Measurements from ENCODE around the gene ANTXR1. TPM values are rescaled to one million over a fixed set of nuclear protein-coding genes. Genes with fewer than 3 reads are reported as not detected.

Gene ANTXR1
- total RNA-seq, 1 donor from 2014 or later: 144 TPM

DNA sequence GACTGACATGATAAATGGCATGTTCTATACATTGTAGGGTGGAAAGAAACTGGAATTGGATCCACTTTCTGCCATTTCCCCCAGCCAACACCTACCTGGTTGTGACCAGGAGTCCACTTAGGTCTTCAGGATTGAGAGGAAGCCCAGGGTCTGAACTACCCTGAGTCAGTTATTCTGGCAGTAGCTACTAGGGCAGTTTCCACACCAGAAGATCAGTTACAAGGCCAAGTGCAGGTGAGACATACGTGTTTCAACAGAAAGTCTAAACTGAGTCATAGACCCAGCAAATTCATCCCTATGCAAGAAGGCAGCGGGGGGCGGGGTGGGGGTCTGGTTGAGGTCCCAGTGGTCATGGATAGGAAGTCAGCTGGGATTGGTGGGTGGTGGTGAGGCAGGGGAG is 21.9 kb downstream of the ANTXR1 start:
- Mint-ChIP-seq H3K4me3 (no peak overlapping the region), H3K9me3 (no peaks in the 10 kb centered on the region), H3K27me3 (ENCODE audit: low read depth) (no peaks in the 10 kb centered on the region), H3K4me1 (peaks cover 13% of the 10 kb centered on the region), H3K36me3 (peaks cover 8% of the 10 kb centered on the region), H3K27ac (no peak overlapping the region)
- TF ChIP-seq, protein P1, sequence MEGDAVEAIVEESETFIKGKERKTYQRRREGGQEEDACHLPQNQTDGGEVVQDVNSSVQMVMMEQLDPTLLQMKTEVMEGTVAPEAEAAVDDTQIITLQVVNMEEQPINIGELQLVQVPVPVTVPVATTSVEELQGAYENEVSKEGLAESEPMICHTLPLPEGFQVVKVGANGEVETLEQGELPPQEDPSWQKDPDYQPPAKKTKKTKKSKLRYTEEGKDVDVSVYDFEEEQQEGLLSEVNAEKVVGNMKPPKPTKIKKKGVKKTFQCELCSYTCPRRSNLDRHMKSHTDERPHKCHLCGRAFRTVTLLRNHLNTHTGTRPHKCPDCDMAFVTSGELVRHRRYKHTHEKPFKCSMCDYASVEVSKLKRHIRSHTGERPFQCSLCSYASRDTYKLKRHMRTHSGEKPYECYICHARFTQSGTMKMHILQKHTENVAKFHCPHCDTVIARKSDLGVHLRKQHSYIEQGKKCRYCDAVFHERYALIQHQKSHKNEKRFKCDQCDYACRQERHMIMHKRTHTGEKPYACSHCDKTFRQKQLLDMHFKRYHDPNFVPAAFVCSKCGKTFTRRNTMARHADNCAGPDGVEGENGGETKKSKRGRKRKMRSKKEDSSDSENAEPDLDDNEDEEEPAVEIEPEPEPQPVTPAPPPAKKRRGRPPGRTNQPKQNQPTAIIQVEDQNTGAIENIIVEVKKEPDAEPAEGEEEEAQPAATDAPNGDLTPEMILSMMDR (IDR thresholded peaks at IDR 0.05; ENCODE audit: unreplicated experiment): no peak
- DNase-seq (ENCODE audit: low spot score in 2 of 2, unreplicated experiment in 2 of 2): no peak

DNA sequence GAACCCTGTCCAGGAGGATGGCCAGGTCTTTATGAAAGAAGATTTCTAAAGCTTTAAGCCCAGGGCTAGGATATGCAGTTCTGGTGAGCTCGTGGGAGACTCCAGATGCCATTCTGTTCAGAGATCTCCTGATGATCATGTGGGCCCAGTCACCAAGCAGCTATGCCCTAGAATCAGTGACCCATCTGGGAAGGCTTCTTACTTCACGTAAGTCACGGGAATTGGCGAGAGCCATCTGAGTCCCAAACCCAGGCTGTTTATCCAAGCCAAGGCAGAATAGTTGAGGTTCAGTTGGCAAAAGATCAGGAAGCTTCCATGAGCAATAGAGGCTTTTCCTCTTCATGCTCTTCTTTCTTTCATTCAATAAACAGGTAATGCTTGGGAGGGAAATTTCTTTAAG is 23.9 kb downstream of the ANTXR1 start:
- H3K27ac Mint-ChIP-seq: no peak overlapping the region
- H3K27me3 Mint-ChIP-seq (ENCODE audit: low read depth): no peaks in the 10 kb centered on the region
- TF ChIP-seq, protein P1 (IDR thresholded peaks at IDR 0.05; ENCODE audit: unreplicated experiment): no peak
- H3K4me3 Mint-ChIP-seq: no peak overlapping the region
- H3K9me3 Mint-ChIP-seq: no peaks in the 10 kb centered on the region
- peaks cover 4% of the 10 kb centered on the region for H3K4me1 Mint-ChIP-seq
- H3K36me3 Mint-ChIP-seq: peaks cover 23% of the 10 kb centered on the region
- no peak for DNase-seq (ENCODE audit: low spot score in 2 of 2, unreplicated experiment in 2 of 2)

DNA sequence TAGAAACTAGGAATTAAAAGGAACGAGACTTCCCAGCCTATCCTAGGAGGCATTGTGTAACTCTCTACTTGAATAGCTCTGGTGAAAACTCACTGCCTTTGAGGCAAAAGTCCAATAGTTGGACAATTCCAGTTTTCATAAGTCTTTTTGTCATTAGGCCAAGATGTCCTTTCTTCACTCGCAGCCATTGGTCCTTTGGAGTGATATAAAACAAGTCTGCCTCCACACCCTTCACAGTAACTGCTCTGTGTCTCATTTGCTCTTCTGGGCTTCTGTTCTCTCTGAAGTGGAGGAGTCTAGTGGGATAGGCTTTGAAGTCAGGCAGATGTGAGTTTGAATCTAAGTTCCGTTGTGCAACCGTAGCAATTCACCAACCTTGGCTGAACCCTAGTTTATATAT is 28.2 kb downstream of the ANTXR1 start:
- Mint-ChIP-seq H3K4me1 (no peaks in the 10 kb centered on the region), H3K27me3 (ENCODE audit: low read depth) (no peaks in the 10 kb centered on the region), H3K9me3 (no peaks in the 10 kb centered on the region), H3K27ac (no peak overlapping the region), H3K4me3 (no peak overlapping the region), H3K36me3 (peaks cover 54% of the 10 kb centered on the region)
- DNase-seq (ENCODE audit: low spot score in 2 of 2, unreplicated experiment in 2 of 2): no peak
- TF ChIP-seq, protein P1 (IDR thresholded peaks at IDR 0.05; ENCODE audit: unreplicated experiment): no peak

DNA sequence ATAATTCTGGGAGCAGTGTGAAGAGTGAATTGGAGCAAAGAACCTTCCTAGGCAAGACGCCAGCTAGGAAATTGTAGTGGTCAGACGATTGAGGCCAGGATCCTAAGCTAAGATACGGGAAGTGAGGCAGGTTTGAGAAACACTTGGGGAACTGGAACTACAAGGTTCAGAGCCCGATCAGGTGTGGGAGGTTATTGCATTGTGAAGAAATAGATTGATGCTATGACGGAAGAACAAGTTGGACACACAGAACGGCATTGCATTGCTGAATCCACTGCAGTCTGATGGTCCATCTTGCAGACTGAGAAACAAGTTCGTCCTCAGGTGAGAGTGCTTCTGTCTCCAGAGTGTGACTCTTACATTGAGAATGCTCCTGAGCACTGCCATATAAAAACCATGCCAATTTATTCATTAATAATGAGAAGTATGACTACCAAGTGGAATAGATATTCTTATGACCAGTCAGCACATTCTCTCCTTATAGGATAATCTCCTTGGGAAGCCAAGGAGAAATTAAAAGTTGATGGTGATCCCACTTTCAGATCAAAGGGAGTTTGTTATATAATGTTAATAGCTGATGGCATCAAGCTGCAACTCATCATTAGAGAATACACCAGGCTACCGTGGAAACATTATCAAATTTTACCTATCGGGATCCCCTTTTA is 30.9 kb downstream of the ANTXR1 start:
- Mint-ChIP-seq H3K9me3 (no peaks in the 10 kb centered on the region), H3K4me3 (no peak overlapping the region), H3K4me1 (no peaks in the 10 kb centered on the region), H3K27ac (no peak overlapping the region), H3K36me3 (peaks cover 54% of the 10 kb centered on the region), H3K27me3 (ENCODE audit: low read depth) (no peaks in the 10 kb centered on the region)
- TF ChIP-seq, protein P1 (IDR thresholded peaks at IDR 0.05; ENCODE audit: unreplicated experiment): no peak
- DNase-seq (ENCODE audit: low spot score in 2 of 2, unreplicated experiment in 2 of 2): no peak

DNA sequence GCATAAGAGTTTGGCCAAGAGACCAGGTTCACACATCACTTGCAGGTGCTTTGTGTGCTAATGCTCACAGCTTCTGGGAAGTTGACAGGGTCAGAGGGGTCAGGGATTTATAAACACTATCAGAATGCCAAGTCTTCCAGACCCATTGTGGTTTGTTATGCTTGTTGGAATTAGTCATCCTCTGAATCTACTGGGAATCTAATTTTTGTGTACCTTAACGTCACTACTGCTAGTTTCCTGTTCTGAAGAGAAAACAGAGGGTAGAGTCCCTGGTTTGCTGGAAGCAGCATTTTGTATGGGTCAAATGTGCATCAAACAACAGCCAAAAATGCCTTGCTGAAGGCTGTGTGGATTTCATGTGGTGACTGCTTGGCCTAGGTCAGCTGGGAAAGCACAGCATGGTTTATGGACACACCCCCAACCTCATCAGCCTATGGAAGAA is 33.3 kb downstream of the ANTXR1 start:
- no peaks in the 10 kb centered on the region for H3K27me3 Mint-ChIP-seq (ENCODE audit: low read depth)
- no peak for DNase-seq (ENCODE audit: low spot score in 2 of 2, unreplicated experiment in 2 of 2)
- H3K4me3 Mint-ChIP-seq: no peak overlapping the region
- no peaks in the 10 kb centered on the region for H3K4me1 Mint-ChIP-seq
- peaks cover 39% of the 10 kb centered on the region for H3K36me3 Mint-ChIP-seq
- no peaks in the 10 kb centered on the region for H3K9me3 Mint-ChIP-seq
- TF ChIP-seq, protein P1 (IDR thresholded peaks at IDR 0.05; ENCODE audit: unreplicated experiment): no peak
- H3K27ac Mint-ChIP-seq: no peak overlapping the region
